ENCODE data around the gene CARM1.
A peak's percentile ranks its signal among the peaks of the same experiment; 100 is the strongest.
"Not testable (repeated sequence)": the region's sequence is repeated elsewhere in the genome, so short reads cannot be mapped to it uniquely, and the experiment has no call there.

Gene CARM1

DNA sequence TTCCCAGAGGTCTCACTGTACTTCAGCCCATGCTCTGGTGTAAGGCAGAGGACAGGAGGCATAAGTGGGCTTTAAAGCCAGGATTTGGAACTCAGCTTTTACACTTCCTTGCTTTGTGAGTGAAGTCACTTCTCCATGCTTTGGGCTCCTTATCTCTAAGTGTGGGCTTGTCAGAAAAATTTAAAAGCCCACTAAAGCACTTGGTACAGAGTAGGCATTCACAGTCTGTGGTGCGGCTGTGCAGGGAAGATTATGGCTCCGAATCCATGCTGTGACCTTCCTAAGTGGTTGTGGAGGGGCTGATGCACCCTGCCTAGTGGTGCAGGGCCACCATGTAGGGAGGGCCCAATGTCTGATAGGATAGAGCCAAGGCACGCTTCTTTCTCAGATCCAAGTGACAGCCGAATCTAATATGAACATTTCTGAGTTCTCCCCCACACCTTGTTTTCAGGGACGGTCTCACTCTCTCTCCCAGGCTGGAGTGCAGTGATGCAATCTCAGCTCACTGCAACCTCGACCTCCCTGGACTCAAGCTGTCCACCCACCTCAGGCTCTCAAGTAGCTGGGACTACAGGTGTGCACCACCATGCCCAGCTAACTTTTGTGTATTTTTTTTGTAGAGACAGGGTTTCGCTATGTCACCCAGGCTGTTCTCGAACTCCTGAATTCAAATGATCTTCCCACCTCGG lies 64.2 kb downstream of the CARM1 start:
- DNase-seq: no peak

DNA sequence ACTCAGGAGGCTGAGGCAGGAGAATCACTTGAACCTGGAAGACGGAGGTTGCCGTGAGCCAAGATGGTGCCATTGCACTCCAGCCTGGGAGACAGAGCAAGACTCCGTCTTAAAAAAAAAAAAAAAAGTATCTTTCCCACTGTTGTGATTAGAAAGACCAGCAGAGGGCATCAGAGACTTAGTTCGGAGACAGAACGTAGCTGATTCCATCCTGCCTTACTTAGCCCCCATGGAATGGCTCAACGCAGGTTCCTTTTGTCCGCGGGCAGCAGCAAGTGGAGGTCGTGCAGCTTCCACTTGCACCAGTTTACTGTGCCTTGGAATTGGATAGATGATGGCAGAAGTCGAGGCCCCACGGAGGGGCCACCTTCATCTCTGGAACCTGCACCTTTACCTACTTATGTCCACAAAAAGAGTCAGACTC lies 65.3 kb downstream of the CARM1 start:
- peak; percentile 65 for DNase-seq

DNA sequence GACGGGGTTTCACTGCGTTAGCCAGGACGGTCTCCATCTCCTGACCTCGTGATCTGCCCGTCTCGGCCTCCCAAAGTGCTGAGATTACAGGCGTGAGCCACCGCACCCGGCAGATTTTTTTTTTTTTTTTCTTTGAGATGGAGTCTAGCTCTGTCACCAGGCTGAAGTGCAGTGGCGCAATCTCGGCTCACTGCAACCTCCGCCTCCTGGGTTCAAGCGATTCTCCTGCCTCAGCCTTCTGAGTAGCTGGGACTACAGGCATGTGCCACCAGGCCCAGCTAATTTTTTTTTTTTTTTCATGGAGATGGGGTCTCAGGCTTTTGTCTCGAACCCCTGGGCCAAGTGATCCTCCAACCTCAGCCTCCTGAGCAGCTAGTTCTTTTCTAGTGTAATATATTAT lies 70.3 kb downstream of the CARM1 start:
- DNase-seq: not testable (repeated sequence)

DNA sequence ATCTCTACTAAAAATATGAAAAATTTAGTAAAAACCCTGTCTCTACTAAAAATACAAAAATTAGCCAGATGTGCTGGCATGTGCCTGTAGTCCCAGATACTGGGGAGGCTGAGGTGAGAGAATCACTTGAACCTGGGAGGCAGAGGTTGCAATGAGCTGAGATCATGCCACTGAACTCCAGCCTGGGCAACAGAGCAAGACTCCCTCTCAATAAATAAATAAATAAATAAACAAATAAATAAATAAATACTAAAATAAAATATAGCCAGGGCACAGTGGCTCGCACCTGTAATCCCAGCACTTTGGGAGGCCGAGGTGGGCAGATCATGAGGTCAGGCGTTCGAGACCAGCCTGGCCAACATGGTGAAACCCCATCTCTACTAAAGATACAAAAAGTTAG lies 72.1 kb downstream of the CARM1 start:
- not testable (repeated sequence) for DNase-seq

- DNase-seq: no peak
Measured at GRCh38 chr19:10945264-10945663, 73.9 kb downstream of the CARM1 start.

DNA sequence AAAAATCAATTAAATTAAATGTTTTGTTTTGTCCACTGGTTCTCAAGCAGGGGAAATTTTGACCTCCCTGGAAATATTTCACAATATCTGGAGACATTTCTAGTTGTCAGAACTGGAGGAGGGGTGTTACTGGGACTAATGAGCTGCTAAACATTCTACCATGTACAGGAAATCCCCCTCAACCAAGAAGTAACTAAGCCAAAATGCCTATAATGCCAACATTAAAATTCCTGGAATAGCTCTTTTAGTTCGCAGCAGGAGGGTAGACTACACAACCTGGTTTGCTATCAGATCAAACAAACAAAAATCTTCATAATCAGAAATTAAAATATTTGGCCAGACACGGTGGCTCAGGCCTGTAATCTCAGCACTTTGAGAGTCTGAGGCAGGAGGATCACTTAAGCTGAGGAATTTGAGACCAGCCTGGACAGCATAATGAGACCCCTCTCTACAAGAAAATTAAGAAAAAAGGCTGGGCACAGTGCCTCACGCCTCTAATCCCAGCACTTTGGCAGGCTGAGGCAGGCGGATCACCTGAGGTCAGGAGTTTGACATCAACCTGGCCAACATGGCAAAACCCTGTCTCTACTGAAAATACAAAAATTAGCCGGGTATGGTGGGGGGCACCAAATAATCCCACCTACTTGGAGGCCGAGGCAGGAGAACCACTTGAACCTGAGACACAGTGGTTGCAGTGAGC lies 75.8 kb downstream of the CARM1 start:
- no peak for DNase-seq

DNA sequence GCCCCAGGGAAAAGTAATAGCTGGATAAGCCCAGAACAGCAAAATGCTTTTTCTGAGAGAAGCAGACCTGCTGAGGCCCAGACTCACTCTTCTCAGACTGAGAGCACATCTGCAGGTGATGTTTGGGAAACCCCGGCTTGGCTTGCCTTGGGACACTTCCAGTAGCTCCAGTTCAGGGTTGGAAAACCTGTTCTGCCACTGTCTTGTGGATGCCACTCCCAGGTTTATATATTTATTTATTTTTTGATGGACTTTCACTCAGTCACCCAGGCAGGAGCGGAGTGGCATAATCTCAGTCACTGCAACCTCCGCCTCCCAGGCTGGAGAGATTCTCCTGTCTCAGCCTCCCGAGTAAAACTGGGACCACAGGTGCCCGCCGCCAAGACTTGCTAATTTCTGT lies 81.5 kb downstream of the CARM1 start:
- DNase-seq: no peak

DNA sequence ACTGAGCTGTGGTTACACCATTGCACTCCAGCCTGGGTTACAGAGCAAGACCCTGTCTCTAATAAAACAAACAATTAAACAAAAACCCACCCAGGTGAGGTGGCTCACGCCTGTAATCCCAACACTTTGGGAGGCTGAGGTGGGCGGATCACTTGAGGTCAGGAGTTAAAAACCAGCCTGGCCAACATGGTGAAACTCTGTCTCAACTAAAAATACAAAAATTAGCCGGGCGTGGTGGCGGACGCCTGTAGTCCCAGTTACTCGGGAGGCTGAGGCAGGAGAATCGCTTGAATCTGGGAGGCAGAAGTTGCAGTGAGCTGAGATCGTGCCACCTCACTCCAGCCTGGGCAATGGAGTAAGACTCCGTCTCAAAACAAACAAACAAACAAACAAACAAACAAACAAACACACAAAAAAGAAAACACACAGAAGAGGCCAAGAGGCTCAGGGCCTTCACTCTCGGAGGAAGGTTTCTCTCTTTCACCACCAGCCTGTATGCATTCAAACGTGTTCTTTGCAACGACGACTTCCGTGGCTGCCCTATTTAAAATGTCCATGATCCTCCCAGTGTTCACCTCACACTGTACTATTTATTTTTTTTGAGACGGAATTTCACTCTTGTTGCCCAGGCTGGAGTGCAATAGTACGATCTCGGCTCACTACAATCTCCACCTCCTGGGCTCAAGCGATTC lies 88.1 kb downstream of the CARM1 start:
- not testable (repeated sequence) for DNase-seq

GRCh38 chr19:10960314-10961072 lies 89.1 kb downstream of the CARM1 start, which contains the start of gene SMARCA4:
TSS of gene SMARCA4 (plus strand) at chr19:10961030. CDS start at chr19:10984152, 23,122 bp downstream.
- DNase-seq: peak; percentile 96

DNA sequence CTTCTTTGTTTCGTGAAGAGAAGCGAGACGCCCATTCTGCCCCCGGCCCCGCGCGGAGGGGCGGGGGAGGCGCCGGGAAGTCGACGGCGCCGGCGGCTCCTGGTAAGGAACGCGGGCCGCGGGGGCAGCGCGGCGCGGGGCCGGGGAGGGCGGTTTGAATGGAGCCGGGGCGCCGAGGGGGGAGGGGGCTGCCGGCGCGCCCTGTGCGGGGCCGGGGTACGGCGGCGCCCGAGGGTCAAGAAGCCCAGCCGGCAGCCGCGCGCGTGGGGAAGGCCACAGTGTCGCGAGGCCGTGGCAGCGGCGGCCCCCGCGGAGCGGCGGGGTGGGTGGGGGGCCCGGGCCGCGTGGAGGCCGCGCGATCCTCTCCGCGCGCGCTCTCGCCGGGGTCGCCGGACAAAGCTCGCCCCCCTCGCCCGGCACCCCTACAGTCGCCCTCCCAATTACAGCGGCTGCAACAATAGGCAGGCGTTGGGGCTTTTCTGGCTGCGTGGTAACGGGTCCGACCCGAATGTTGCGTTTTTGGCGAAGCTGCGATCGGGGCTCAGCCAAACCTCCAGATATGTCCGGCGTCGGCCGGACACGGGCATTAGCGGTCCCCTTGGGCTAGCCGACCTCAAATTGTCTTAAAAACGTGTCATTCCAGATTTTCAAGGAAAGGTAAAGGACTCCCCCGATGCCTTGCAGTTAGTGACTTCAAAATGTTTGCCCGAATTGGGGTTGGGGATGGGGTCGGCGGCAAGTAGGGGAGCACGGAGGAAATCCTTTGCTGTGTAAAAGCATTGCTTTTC lies 89.9 kb downstream of the CARM1 start:
- no peak for DNase-seq

DNA sequence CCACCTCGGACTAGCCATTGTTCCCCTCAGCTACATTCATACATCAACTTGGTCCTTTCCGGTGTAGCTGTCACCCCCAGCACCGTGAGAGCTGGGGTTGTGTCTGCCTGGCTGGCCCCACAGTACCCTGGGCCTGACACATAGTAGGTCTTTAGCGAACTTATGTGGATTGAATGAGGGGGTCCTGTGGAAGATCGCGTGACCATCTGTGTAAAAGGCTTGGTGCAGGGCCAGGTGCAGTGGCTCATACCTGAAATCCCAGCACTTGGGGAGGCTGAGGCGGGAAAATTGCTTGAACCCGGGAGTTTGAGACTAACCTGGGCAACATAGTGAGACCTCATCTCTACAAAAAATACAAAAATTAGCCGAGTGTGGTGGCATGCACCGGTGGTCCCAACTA lies 91.5 kb downstream of the CARM1 start:
- no peak for DNase-seq

- DNase-seq: no peak
Measured at GRCh38 chr19:10963865-10964264, 92.5 kb downstream of the CARM1 start.

GRCh38 chr19:10964903-10965302 lies 93.5 kb downstream of the CARM1 start:
- DNase-seq: no peak

DNA sequence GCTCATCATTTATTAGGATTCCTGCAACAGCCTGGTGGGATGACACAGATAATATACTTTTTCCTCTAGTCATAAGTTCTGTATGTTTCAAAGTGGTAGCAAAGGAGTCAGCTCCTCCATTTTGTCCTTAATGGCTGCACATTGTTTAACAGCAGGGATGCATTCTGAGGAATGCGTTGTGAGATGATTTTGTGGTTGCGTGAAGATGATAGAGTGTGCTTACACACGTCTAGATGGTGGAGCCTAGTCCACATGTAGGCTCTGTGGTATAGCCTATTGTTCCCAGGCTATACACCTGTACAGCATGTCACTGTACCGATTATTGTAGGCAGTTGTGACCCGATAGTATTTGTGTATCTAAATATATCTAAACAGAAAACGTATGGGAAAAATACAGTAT lies 94.0 kb downstream of the CARM1 start:
- no peak for DNase-seq

DNA sequence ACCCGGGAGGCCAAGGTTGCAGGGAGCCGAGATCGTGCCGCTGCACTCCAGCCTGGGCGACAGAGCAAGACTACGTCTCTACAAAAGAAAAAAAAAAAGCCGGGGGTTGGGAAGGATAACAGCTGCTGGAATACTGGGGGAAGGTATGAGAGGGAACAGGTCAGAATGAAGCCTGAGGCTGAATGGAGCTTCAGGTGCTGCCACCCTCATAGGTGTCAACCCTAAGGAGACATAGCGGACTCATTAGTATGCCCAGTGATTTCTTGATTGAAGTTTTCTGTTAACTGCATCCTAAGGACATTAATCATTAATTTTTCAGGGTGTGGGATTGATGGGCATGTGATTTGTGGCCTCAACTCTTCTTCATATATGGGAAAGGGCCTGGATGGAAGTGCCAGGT lies 95.5 kb downstream of the CARM1 start:
- DNase-seq: no peak

DNA sequence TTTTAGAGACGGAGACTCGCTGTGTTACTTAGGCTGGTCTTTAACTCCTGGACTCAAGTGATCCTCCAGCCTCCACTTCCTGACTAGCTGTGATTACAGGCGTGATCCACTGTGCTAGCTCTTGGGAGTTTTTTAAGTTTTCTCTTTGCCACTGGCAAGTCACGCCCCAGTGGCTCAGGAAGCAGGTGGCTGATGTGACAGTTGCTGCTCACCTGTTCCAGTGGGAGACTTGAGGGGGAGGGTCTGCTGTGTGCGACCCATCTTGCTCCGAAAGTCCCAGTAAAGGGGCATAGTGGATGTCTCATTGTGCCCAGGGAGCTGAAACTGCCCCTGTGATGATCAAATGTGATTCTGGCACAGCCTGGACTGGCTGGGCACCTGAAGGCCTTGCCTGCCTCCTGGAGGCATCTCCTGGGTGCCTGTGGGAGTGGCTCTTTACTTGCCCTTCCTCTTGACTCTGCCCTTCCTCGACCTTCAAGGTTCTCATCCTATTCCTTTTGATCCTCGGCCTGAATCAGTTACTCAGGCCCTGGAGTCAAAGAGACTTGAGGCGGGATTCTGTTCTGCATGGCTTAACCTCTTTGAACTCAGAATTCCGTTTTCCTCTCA lies 97.3 kb downstream of the CARM1 start:
- no peak for DNase-seq

DNA sequence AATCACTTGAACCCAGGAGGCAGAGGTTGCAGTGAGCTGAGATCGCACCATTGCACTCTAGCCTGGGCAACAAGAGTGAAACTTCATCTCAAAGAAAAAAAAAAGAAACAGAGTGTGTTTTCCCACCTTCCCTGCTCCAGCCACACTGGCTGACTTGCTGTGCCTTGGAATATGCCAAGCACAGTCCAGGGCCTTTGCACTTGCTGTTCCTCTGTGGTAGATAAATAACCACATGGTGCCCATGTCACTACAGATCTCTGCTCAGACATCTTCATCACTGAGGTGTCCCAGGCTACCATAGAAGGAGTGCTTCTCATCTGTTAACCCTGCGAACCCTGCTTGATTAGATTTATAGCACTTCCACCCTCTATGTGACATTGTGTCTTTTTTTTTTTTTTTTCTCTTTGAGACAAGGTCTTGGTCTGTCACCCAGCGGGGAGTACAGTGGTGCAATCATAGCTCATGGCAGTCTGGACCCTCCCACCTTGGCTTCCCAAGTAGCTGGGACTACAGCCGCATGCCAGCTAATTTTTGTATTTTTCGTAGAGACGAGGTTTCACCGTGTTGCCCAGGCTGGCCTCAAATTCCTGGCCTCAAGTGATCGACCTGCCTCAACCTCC lies 99.9 kb downstream of the CARM1 start:
- no peak for DNase-seq

All from NCI-H2107 (cell line).